ENCODE results near the gene TRIM63. TPM values are rescaled to one million over a fixed set of nuclear protein-coding genes. Genes with fewer than 3 reads are reported as not detected.

The TRIM63 gene
- total RNA-seq, 1 experiment from 2014 or later = not detected

DNA sequence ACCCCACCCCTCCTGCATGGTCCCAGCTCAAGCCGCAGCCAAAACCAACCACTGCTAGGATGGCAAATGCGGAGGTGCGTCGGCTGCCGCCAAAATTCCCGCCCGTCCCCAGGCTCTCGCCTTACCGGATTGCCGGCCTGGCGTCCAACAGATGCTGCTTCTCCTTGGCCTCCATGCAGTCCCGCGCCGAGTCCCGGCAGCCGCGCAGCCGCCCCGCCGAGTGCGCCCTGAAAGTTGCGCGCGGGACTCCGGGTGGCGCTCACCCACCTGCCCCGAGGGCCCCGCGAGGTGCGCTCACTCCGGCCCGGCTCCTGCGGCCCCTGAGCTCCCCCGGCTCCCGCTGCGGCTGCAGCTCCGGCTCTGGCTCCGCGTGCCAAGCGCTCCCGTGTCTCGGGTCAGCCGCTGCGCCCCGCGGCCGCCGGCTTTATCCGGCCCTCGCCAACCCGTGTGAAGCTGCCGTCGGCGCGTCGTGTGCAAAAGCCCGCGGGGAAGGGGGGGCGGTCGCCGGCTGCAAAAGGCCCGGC is 21.6 kb downstream of the TRIM63 start, which contains the start of gene SLC30A2 (continued):
- TF ChIP-seq TP53 (CRISPR knock-in tag; IDR thresholded peaks at IDR 0.05) (no peak), ETV6 (CRISPR knock-in tag; IDR thresholded peaks at IDR 0.05) (peak; percentile 37; the same call in 1 of the 2 replicates), EMX1 (CRISPR knock-in tag; IDR thresholded peaks at IDR 0.05) (no peak), GRHL2 (CRISPR knock-in tag; IDR thresholded peaks at IDR 0.05; ENCODE audit: insufficient replicate concordance, severe bottlenecking) (no peak), NFATC4 (CRISPR knock-in tag; IDR thresholded peaks at IDR 0.05) (no peak), ZNF416 (CRISPR knock-in tag; IDR thresholded peaks at IDR 0.05) (no peak), CREM (CRISPR knock-in tag; IDR thresholded peaks at IDR 0.05) (no peak), JUN (CRISPR knock-in tag; IDR thresholded peaks at IDR 0.05) (no peak), ZNF232 (CRISPR knock-in tag; IDR thresholded peaks at IDR 0.05) (0 out of 2 replicates have a peak, but pooled peaks have one; percentile 49)
- TF ChIP-seq, protein P1, sequence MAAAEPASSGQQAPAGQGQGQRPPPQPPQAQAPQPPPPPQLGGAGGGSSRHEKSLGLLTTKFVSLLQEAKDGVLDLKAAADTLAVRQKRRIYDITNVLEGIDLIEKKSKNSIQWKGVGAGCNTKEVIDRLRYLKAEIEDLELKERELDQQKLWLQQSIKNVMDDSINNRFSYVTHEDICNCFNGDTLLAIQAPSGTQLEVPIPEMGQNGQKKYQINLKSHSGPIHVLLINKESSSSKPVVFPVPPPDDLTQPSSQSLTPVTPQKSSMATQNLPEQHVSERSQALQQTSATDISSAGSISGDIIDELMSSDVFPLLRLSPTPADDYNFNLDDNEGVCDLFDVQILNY (CRISPR knock-in tag; IDR thresholded peaks at IDR 0.05) = 0 out of 2 replicates have a peak, but pooled peaks have one; percentile 41
- TF ChIP-seq, protein P2, sequence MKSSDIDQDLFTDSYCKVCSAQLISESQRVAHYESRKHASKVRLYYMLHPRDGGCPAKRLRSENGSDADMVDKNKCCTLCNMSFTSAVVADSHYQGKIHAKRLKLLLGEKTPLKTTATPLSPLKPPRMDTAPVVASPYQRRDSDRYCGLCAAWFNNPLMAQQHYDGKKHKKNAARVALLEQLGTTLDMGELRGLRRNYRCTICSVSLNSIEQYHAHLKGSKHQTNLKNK (CRISPR knock-in tag; IDR thresholded peaks at IDR 0.05) = no peak
- TF ChIP-seq, protein P3, sequence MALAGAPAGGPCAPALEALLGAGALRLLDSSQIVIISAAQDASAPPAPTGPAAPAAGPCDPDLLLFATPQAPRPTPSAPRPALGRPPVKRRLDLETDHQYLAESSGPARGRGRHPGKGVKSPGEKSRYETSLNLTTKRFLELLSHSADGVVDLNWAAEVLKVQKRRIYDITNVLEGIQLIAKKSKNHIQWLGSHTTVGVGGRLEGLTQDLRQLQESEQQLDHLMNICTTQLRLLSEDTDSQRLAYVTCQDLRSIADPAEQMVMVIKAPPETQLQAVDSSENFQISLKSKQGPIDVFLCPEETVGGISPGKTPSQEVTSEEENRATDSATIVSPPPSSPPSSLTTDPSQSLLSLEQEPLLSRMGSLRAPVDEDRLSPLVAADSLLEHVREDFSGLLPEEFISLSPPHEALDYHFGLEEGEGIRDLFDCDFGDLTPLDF (CRISPR knock-in tag; IDR thresholded peaks at IDR 0.05) = no peak
- TF ChIP-seq, protein P4, sequence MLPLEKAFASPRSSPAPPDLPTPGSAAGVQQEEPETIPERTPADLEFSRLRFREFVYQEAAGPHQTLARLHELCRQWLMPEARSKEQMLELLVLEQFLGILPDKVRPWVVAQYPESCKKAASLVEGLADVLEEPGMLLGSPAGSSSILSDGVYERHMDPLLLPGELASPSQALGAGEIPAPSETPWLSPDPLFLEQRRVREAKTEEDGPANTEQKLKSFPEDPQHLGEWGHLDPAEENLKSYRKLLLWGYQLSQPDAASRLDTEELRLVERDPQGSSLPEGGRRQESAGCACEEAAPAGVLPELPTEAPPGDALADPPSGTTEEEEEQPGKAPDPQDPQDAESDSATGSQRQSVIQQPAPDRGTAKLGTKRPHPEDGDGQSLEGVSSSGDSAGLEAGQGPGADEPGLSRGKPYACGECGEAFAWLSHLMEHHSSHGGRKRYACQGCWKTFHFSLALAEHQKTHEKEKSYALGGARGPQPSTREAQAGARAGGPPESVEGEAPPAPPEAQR (CRISPR knock-in tag; IDR thresholded peaks at IDR 0.05) = no peak

DNA sequence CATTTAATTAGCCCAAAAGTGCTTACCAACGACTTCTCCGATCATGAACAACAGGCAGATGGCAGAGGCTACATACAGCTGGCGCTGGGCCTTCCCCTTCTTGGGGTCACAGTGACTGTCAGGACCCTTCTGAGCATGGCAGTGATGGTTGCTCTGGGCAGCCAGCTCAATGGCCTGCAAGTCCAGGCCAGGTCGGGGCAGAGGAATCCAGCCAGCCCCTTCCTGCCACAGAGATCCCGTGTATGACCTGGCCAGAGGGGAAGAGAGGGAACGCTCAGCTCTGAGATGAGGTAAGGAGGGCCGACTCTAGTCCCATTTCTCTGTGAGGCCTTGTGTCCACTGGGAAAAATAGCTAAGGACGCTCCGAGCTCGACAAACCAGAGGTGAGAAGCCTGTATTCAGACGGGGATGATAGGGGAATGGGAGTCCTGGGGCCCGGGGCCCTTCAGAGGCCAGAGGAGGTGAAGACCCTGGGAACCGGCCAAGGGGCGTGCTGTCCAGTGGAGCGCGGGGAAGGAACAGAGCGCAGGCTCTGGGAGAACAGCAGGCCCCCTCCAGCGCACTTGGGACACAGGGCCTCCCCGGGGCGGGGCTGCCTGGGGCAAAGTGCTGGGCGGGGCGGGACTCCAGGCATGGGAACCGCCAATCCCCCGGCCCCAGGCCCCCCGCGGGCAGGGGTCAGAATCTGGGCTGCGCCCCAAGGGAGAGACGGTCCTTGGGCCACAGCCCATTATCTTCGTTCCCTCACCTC is 22.3 kb downstream of the TRIM63 start:
- CTCF ChIA-PET = interaction anchor here (0.7 to 3.7 kb wide), 7 partner anchors 9 to 277 kb away, joined by 3 to 55 read pairs (median 3); partner anchors contain the start of genes PAFAH2 and ZNF593
- peak; percentile 42 for DNase-seq (ENCODE audit: low spot score)
- Mint-ChIP-seq H3K27ac (no peak overlapping the region), H3K9me3 (no peaks in the 10 kb centered on the region), H3K4me1 (peaks cover 3% of the 10 kb centered on the region), H3K4me3 (peak overlapping the region; percentile 46), H3K27me3 (ENCODE audit: low read depth) (peaks cover 87% of the 10 kb centered on the region), H3K36me3 (no peaks in the 10 kb centered on the region)
- POLR2A ChIA-PET = interaction anchor here (0.9 kb wide), 1 partner anchor 11 kb away, joined by 4 read pairs; no protein-coding TSS in a partner anchor
- ATAC-seq = peak; percentile 38
- TF ChIP-seq ESRRA (CRISPR knock-in tag; IDR thresholded peaks at IDR 0.05; ENCODE audit: borderline replicate concordance) (no peak), SMAD3 (CRISPR knock-in tag; IDR thresholded peaks at IDR 0.05; ENCODE audit: borderline replicate concordance) (no peak), NFYB (CRISPR knock-in tag; conservative IDR thresholded peaks at IDR 0.05; ENCODE audit: low read depth) (no peak)

DNA sequence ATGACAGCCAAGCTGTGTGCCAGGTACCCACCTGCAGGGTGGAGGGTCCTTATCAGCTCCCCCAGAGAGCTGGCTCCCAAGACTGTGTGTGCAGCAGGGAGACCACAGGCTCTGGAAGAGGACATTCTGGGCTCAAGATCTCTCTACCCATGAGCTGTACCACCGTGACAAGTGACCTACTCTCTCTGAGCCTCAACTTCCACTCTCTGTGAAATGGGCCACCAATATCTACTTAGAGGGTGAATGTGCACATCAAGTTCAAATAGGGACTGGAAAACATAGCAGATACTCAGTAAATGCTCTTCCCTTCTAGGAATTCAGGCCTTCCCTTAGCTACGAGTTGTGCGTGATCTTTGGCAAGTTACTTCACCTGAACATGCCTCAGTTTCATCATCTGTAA is 23.0 kb downstream of the TRIM63 start:
- ATAC-seq (no peak), DNase-seq (ENCODE audit: low spot score) (no peak)
- ChIA-PET CTCF (interaction anchor here (1.0 to 3.7 kb wide), 5 partner anchors 9 to 101 kb away, joined by 3 to 55 read pairs (median 7); partner anchors contain the start of gene PAFAH2), POLR2A (interaction anchor here (0.9 kb wide), 1 partner anchor 10 kb away, joined by 4 read pairs; no protein-coding TSS in a partner anchor)
- Mint-ChIP-seq H3K27me3 (ENCODE audit: low read depth) (peaks cover 80% of the 10 kb centered on the region), H3K9me3 (no peaks in the 10 kb centered on the region), H3K36me3 (no peaks in the 10 kb centered on the region), H3K4me1 (peaks cover 3% of the 10 kb centered on the region), H3K4me3 (no peak overlapping the region), H3K27ac (no peak overlapping the region)
- TF ChIP-seq KAT7 (CRISPR knock-in tag; IDR thresholded peaks at IDR 0.05; ENCODE audit: borderline replicate concordance) = no peak
- no peak for TF ChIP-seq SMAD4 (CRISPR knock-in tag; IDR thresholded peaks at IDR 0.05)
- TF ChIP-seq, protein P5, sequence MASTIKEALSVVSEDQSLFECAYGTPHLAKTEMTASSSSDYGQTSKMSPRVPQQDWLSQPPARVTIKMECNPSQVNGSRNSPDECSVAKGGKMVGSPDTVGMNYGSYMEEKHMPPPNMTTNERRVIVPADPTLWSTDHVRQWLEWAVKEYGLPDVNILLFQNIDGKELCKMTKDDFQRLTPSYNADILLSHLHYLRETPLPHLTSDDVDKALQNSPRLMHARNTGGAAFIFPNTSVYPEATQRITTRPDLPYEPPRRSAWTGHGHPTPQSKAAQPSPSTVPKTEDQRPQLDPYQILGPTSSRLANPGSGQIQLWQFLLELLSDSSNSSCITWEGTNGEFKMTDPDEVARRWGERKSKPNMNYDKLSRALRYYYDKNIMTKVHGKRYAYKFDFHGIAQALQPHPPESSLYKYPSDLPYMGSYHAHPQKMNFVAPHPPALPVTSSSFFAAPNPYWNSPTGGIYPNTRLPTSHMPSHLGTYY (CRISPR knock-in tag; IDR thresholded peaks at IDR 0.05) = no peak
- TF ChIP-seq SP1 (CRISPR knock-in tag; conservative IDR thresholded peaks at IDR 0.05) = no peak
- TF ChIP-seq ZNF396 (CRISPR knock-in tag; IDR thresholded peaks at IDR 0.05; ENCODE audit: borderline replicate concordance) = no peak
- TF ChIP-seq HMGA2 (CRISPR knock-in tag; IDR thresholded peaks at IDR 0.05) = no peak
- TF ChIP-seq ZNF232 (CRISPR knock-in tag; IDR thresholded peaks at IDR 0.05) = no peak
- no peak for TF ChIP-seq FOXK1 (CRISPR knock-in tag; IDR thresholded peaks at IDR 0.05)
- TF ChIP-seq ZNF138 (CRISPR knock-in tag; conservative IDR thresholded peaks at IDR 0.05) = no peak
- no peak for TF ChIP-seq CREM (CRISPR knock-in tag; IDR thresholded peaks at IDR 0.05)
- no peak for TF ChIP-seq ZNF121 (CRISPR knock-in tag; IDR thresholded peaks at IDR 0.05)
- no peak for TF ChIP-seq OVOL2 (CRISPR knock-in tag; IDR thresholded peaks at IDR 0.05; ENCODE audit: borderline replicate concordance)
- TF ChIP-seq, protein P4 (CRISPR knock-in tag; IDR thresholded peaks at IDR 0.05) = no peak
- no peak for TF ChIP-seq JUN (CRISPR knock-in tag; IDR thresholded peaks at IDR 0.05)
- TF ChIP-seq PRRX2 (CRISPR knock-in tag; IDR thresholded peaks at IDR 0.05) = no peak
